HG03342 (cell line): ENCODE results near the gene TMEM200C.

Experiments
- ATAC-seq: cut with Tn5 transposase; IDR thresholded peaks from one replicate; pipeline ENCODE4 v1.9.1; 2021; ENCODE audit warnings: mild to moderate bottlenecking, moderate library complexity; ENCODE audit not compliant: unreplicated experiment

The TMEM200C gene

GRCh38 chr18:5895299-5895875 lies at the start of gene TMEM200C:
Gene TMEM200C, minus strand, starts transcription at chr18:5895522. Its CDS starts 3,459 bp downstream, at chr18:5892063.
- peak; percentile 34 for ATAC-seq

- ATAC-seq: no peak
These were observed 49.1 kb upstream of the TMEM200C start for GRCh38 chr18:5944448-5944847.

GRCh38 chr18:5943514-5943913 lies 48.2 kb upstream of the TMEM200C start:
- no peak for ATAC-seq

GRCh38 chr18:5942591-5942990 lies 47.3 kb upstream of the TMEM200C start:
- ATAC-seq: no peak

- no peak for ATAC-seq
These were observed 46.6 kb upstream of the TMEM200C start for GRCh38 chr18:5941890-5942289.

- ATAC-seq: no peak
These were observed 44.7 kb upstream of the TMEM200C start for GRCh38 chr18:5939801-5940667.

- no peak for ATAC-seq
These were observed 42.5 kb upstream of the TMEM200C start for GRCh38 chr18:5937795-5938194.

GRCh38 chr18:5937121-5937520 lies 41.8 kb upstream of the TMEM200C start:
- no peak for ATAC-seq

- ATAC-seq: no peak
These were observed 35.5 kb upstream of the TMEM200C start for GRCh38 chr18:5930789-5931188.

GRCh38 chr18:5918205-5918858 lies 23.0 kb upstream of the TMEM200C start:
- ATAC-seq: no peak

- ATAC-seq: no peak
These were observed 19.6 kb upstream of the TMEM200C start for GRCh38 chr18:5914951-5915350.

GRCh38 chr18:5914016-5914415 lies 18.7 kb upstream of the TMEM200C start:
- no peak for ATAC-seq

- ATAC-seq: no peak
These were observed 17.2 kb upstream of the TMEM200C start for GRCh38 chr18:5912566-5912965.

GRCh38 chr18:5909125-5909524 lies 13.8 kb upstream of the TMEM200C start:
- no peak for ATAC-seq

GRCh38 chr18:5903386-5903785 lies 8.1 kb upstream of the TMEM200C start:
- ATAC-seq: no peak

GRCh38 chr18:5900262-5900661 lies 4.9 kb upstream of the TMEM200C start:
- ATAC-seq: no peak

- no peak for ATAC-seq
These were observed 4.5 kb upstream of the TMEM200C start for GRCh38 chr18:5899835-5900234.

GRCh38 chr18:5895876-5896740 lies 786 bp upstream of the TMEM200C start:
- peak; percentile 36 for ATAC-seq

GRCh38 chr18:5894611-5895298 lies 567 bp downstream of the TMEM200C start:
- no peak for ATAC-seq

GRCh38 chr18:5893956-5894610 lies 1.2 kb downstream of the TMEM200C start:
- no peak for ATAC-seq
